ENCODE data around the gene ITIH5. TPM values are rescaled to one million over a fixed set of nuclear protein-coding genes. Genes with fewer than 3 reads are reported as not detected.

The ITIH5 gene
- total RNA-seq, 2 experiments from 2014 or later = not detected

GRCh38 chr10:7710446-7710845 is 43.7 kb upstream of the ITIH5 start:
- Histone ChIP-seq H3K4me1 (ENCODE audit: insufficient read depth, low read length, poor library complexity, severe bottlenecking) (no peaks in the 10 kb centered on the region), H3K27ac (ENCODE audit: low read depth, low read length, poor library complexity, severe bottlenecking) (no peak overlapping the region), H3K4me2 (ENCODE audit: low read length) (no peak overlapping the region), H4K20me1 (ENCODE audit: insufficient read depth, low read length) (no peaks in the 10 kb centered on the region), H2AFZ (ENCODE audit: low read length) (no peak overlapping the region), H3K9me2 (ENCODE audit: insufficient read depth, low read length) (no peaks in the 10 kb centered on the region), H3K9me3 (ENCODE audit: low read length) (no peaks in the 10 kb centered on the region), H3K36me3 (ENCODE audit: insufficient read depth, low read length) (no peaks in the 10 kb centered on the region), H3K4me3 (ENCODE audit: low read depth, low read length, poor library complexity, severe bottlenecking) (no peak overlapping the region), H3K79me2 (ENCODE audit: insufficient read depth, low read depth, low read length) (no peaks in the 10 kb centered on the region)
- ChIA-PET POLR2A (no interaction called here), CTCF (ENCODE audit: unreplicated experiment) (no interaction called here)
- TF ChIP-seq CTCF (conservative IDR thresholded peaks at IDR 0.05; ENCODE audit: low read length) = no peak
- no peak for TF ChIP-seq EZH2phosphoT487 (IDR thresholded peaks at IDR 0.05; ENCODE audit: borderline replicate concordance, low read depth, low read length)
- no TSS peak for BruUV-seq (replicated peaks)
- intact Hi-C loops (cut with micrococcal nuclease; ENCODE audit: unreplicated experiment) = no loop called here
- DNase-seq (ENCODE audit: low spot score) = no peak

- no peaks in the 10 kb centered on the region for H3K36me3 ChIP-seq (ENCODE audit: insufficient read depth, low read length)
- no peak overlapping the region for H2AFZ ChIP-seq (ENCODE audit: low read length)
- no peak overlapping the region for H3K27ac ChIP-seq (ENCODE audit: low read depth, low read length, poor library complexity, severe bottlenecking)
- no peak for DNase-seq (ENCODE audit: low spot score)
- intact Hi-C loops (cut with micrococcal nuclease; ENCODE audit: unreplicated experiment) = no loop called here
- no peaks in the 10 kb centered on the region for H3K9me2 ChIP-seq (ENCODE audit: insufficient read depth, low read length)
- no peak overlapping the region for H3K4me2 ChIP-seq (ENCODE audit: low read length)
- POLR2A ChIA-PET = no interaction called here
- H3K4me1 ChIP-seq (ENCODE audit: insufficient read depth, low read length, poor library complexity, severe bottlenecking) = no peaks in the 10 kb centered on the region
- H3K4me3 ChIP-seq (ENCODE audit: low read depth, low read length, poor library complexity, severe bottlenecking) = no peak overlapping the region
- no peaks in the 10 kb centered on the region for H3K79me2 ChIP-seq (ENCODE audit: insufficient read depth, low read depth, low read length)
- TF ChIP-seq EZH2phosphoT487 (IDR thresholded peaks at IDR 0.05; ENCODE audit: borderline replicate concordance, low read depth, low read length) (no peak), CTCF (conservative IDR thresholded peaks at IDR 0.05; ENCODE audit: low read length) (no peak)
- no peaks in the 10 kb centered on the region for H3K9me3 ChIP-seq (ENCODE audit: low read length)
- H4K20me1 ChIP-seq (ENCODE audit: insufficient read depth, low read length) = no peaks in the 10 kb centered on the region
- BruUV-seq (replicated peaks) = no TSS peak
- CTCF ChIA-PET (ENCODE audit: unreplicated experiment) = no interaction called here
Observed at GRCh38 chr10:7708832-7709231, 42.1 kb upstream of the ITIH5 start.

GRCh38 chr10:7707858-7708622 is 41.3 kb upstream of the ITIH5 start:
- H3K9me2 ChIP-seq (ENCODE audit: insufficient read depth, low read length) = no peaks in the 10 kb centered on the region
- no peaks in the 10 kb centered on the region for H4K20me1 ChIP-seq (ENCODE audit: insufficient read depth, low read length)
- no peak overlapping the region for H3K27ac ChIP-seq (ENCODE audit: low read depth, low read length, poor library complexity, severe bottlenecking)
- no peak overlapping the region for H3K4me2 ChIP-seq (ENCODE audit: low read length)
- no peaks in the 10 kb centered on the region for H3K4me1 ChIP-seq (ENCODE audit: insufficient read depth, low read length, poor library complexity, severe bottlenecking)
- ChIA-PET CTCF (ENCODE audit: unreplicated experiment) (no interaction called here), POLR2A (interaction anchor here (1.1 kb wide), 1 partner anchor 32 kb away, joined by 4 read pairs; no protein-coding TSS in a partner anchor)
- DNase-seq (ENCODE audit: low spot score) = no peak
- H3K36me3 ChIP-seq (ENCODE audit: insufficient read depth, low read length) = no peaks in the 10 kb centered on the region
- no peak overlapping the region for H2AFZ ChIP-seq (ENCODE audit: low read length)
- intact Hi-C loops (cut with micrococcal nuclease; ENCODE audit: unreplicated experiment) = no loop called here
- TF ChIP-seq EZH2phosphoT487 (IDR thresholded peaks at IDR 0.05; ENCODE audit: borderline replicate concordance, low read depth, low read length) = no peak
- TF ChIP-seq CTCF (conservative IDR thresholded peaks at IDR 0.05; ENCODE audit: low read length) = no peak
- no TSS peak for BruUV-seq (replicated peaks)
- no peaks in the 10 kb centered on the region for H3K79me2 ChIP-seq (ENCODE audit: insufficient read depth, low read depth, low read length)
- no peaks in the 10 kb centered on the region for H3K9me3 ChIP-seq (ENCODE audit: low read length)
- H3K4me3 ChIP-seq (ENCODE audit: low read depth, low read length, poor library complexity, severe bottlenecking) = no peak overlapping the region

Data from OCI-LY7 (cell line).